ENCODE data around the gene CCNG1.
"Not testable (repeated sequence)": the region's sequence is repeated elsewhere in the genome, so short reads cannot be mapped to it uniquely, and the experiment has no call there.

Gene CCNG1

GRCh38 chr5:163437309-163438182 is at the start of gene CCNG1:
CCNG1 (plus strand) TSS chr5:163437595; CDS start chr5:163439257, 1,662 bp downstream.
- DNase-seq: peak; percentile 92

GRCh38 chr5:163395792-163396191 is 41.6 kb upstream of the CCNG1 start:
- Mint-ChIP-seq H3K4me3 (no peak overlapping the region), H3K36me3 (no peaks in the 10 kb centered on the region)

More at GRCh38 chr5:163437309-163438182, at the start of gene CCNG1:
- peak within 1 kb of the TSS; percentile 88 for H3K27ac Mint-ChIP-seq
- peaks cover 8 to 27% of the 10 kb centered on the region in 2 donors for H3K4me1 Mint-ChIP-seq
- ATAC-seq (replicated peaks): peak; percentile 97
- H3K4me3 Mint-ChIP-seq: peak within 1 kb of the TSS; percentile 89 to 92
- no peaks in the 10 kb centered on the region for H3K27me3 Mint-ChIP-seq
- no peaks in the 10 kb centered on the region for H3K9me3 Mint-ChIP-seq
- H3K36me3 Mint-ChIP-seq: peaks cover 2 to 15% of the 10 kb centered on the region in 2 donors

GRCh38 chr5:163396818-163397340 is 40.5 kb upstream of the CCNG1 start:
- not testable (repeated sequence) for H3K4me1 Mint-ChIP-seq; ATAC-seq (replicated peaks); H3K4me3 Mint-ChIP-seq; DNase-seq; H3K36me3 Mint-ChIP-seq; H3K9me3 Mint-ChIP-seq; H3K27ac Mint-ChIP-seq
- H3K27me3 Mint-ChIP-seq: peaks cover 29 to 45% of the 10 kb centered on the region in 2 donors

More at GRCh38 chr5:163395792-163396191, 41.6 kb upstream of the CCNG1 start:
- Mint-ChIP-seq H3K27ac (no peak overlapping the region), H3K4me1 (peaks cover 2 to 6% of the 10 kb centered on the region in 2 donors), H3K27me3 (peaks cover 33 to 55% of the 10 kb centered on the region in 2 donors), H3K9me3 (peaks cover 6 to 11% of the 10 kb centered on the region in 2 donors)
- no peak for ATAC-seq (replicated peaks)
- DNase-seq: no peak

- Mint-ChIP-seq H3K4me3 (no peak overlapping the region), H3K27me3 (peaks cover 28 to 41% of the 10 kb centered on the region in 2 donors), H3K27ac (no peak overlapping the region), H3K36me3 (no peaks in the 10 kb centered on the region), H3K9me3 (peaks cover 6 to 8% of the 10 kb centered on the region in 2 donors), H3K4me1 (peaks cover 2 to 6% of the 10 kb centered on the region in 2 donors)
- DNase-seq: no peak
- ATAC-seq (replicated peaks): no peak
These were observed 40.0 kb upstream of the CCNG1 start for GRCh38 chr5:163397354-163397753.

- Mint-ChIP-seq H3K27ac (no peak overlapping the region), H3K36me3 (no peaks in the 10 kb centered on the region), H3K4me3 (no peak overlapping the region), H3K9me3 (no peaks in the 10 kb centered on the region), H3K4me1 (peaks cover 2 to 6% of the 10 kb centered on the region in 2 donors), H3K27me3 (peaks cover 11 to 21% of the 10 kb centered on the region in 2 donors)
- ATAC-seq (replicated peaks) (no peak), DNase-seq (no peak)
These were observed 37.5 kb upstream of the CCNG1 start for GRCh38 chr5:163399923-163400322.

- Mint-ChIP-seq H3K27ac (no peak overlapping the region), H3K27me3 (peaks cover 10 to 16% of the 10 kb centered on the region in 2 donors), H3K4me3 (no peak overlapping the region), H3K4me1 (peaks cover 2 to 6% of the 10 kb centered on the region in 2 donors), H3K9me3 (no peaks in the 10 kb centered on the region), H3K36me3 (no peaks in the 10 kb centered on the region)
- ATAC-seq (replicated peaks): no peak
- DNase-seq: no peak
These were observed 36.1 kb upstream of the CCNG1 start for GRCh38 chr5:163401271-163401670.

GRCh38 chr5:163402007-163402406 is 35.4 kb upstream of the CCNG1 start:
- Mint-ChIP-seq H3K27ac (no peak overlapping the region), H3K4me3 (no peak overlapping the region), H3K4me1 (peaks cover 1 to 3% of the 10 kb centered on the region in 2 donors), H3K27me3 (peaks cover 10 to 16% of the 10 kb centered on the region in 2 donors), H3K36me3 (no peaks in the 10 kb centered on the region), H3K9me3 (no peaks in the 10 kb centered on the region)
- DNase-seq (no peak), ATAC-seq (replicated peaks) (no peak)

- Mint-ChIP-seq H3K4me3 (no peak overlapping the region), H3K27me3 (peaks cover 7 to 9% of the 10 kb centered on the region in 2 donors), H3K36me3 (no peaks in the 10 kb centered on the region), H3K4me1 (peaks cover 2 to 9% of the 10 kb centered on the region in 2 donors), H3K27ac (no peak overlapping the region), H3K9me3 (no peaks in the 10 kb centered on the region)
- ATAC-seq (replicated peaks) (no peak), DNase-seq (no peak)
These were observed 32.8 kb upstream of the CCNG1 start for GRCh38 chr5:163404364-163405173.

GRCh38 chr5:163407034-163407655 is 30.2 kb upstream of the CCNG1 start:
- no peak overlapping the region for H3K4me3 Mint-ChIP-seq
- DNase-seq (no peak), ATAC-seq (replicated peaks) (peak in 1 of 2 donors; percentile 54)
- H3K9me3 Mint-ChIP-seq: no peaks in the 10 kb centered on the region
- H3K27ac Mint-ChIP-seq: no peak overlapping the region
- no peaks in the 10 kb centered on the region for H3K36me3 Mint-ChIP-seq
- peaks cover 2 to 9% of the 10 kb centered on the region in 2 donors for H3K4me1 Mint-ChIP-seq
- peaks cover 6 to 8% of the 10 kb centered on the region in 2 donors for H3K27me3 Mint-ChIP-seq

- peak; percentile 31 for DNase-seq
- peaks cover 2 to 9% of the 10 kb centered on the region in 2 donors for H3K4me1 Mint-ChIP-seq
- ATAC-seq (replicated peaks): peak; percentile 91
- no peaks in the 10 kb centered on the region for H3K36me3 Mint-ChIP-seq
- H3K27ac Mint-ChIP-seq: no peak overlapping the region
- peaks cover 10 to 14% of the 10 kb centered on the region in 2 donors for H3K27me3 Mint-ChIP-seq
- H3K9me3 Mint-ChIP-seq: no peaks in the 10 kb centered on the region
- H3K4me3 Mint-ChIP-seq: peak overlapping the region in 1 of 2 donors; percentile 42
These were observed 29.0 kb upstream of the CCNG1 start for GRCh38 chr5:163408311-163408923.

GRCh38 chr5:163409384-163409783 is 28.0 kb upstream of the CCNG1 start:
- Mint-ChIP-seq H3K27ac (no peak overlapping the region), H3K27me3 (peaks cover 19 to 24% of the 10 kb centered on the region in 2 donors), H3K4me3 (no peak overlapping the region), H3K4me1 (peaks cover 2 to 9% of the 10 kb centered on the region in 2 donors), H3K9me3 (no peaks in the 10 kb centered on the region), H3K36me3 (no peaks in the 10 kb centered on the region)
- DNase-seq: no peak
- no peak for ATAC-seq (replicated peaks)

GRCh38 chr5:163410505-163410904 is 26.9 kb upstream of the CCNG1 start:
- H3K27me3 Mint-ChIP-seq: peaks cover 26 to 33% of the 10 kb centered on the region in 2 donors
- DNase-seq (no peak), ATAC-seq (replicated peaks) (no peak)
- peaks cover 2 to 9% of the 10 kb centered on the region in 2 donors for H3K4me1 Mint-ChIP-seq
- H3K9me3 Mint-ChIP-seq: no peaks in the 10 kb centered on the region
- H3K27ac Mint-ChIP-seq: no peak overlapping the region
- H3K36me3 Mint-ChIP-seq: no peaks in the 10 kb centered on the region
- H3K4me3 Mint-ChIP-seq: no peak overlapping the region

- H3K9me3 Mint-ChIP-seq; ATAC-seq (replicated peaks); H3K4me3 Mint-ChIP-seq; H3K4me1 Mint-ChIP-seq; H3K36me3 Mint-ChIP-seq; DNase-seq; H3K27ac Mint-ChIP-seq: not testable (repeated sequence)
- H3K27me3 Mint-ChIP-seq: peaks cover 23 to 42% of the 10 kb centered on the region in 2 donors
These were observed 21.7 kb upstream of the CCNG1 start for GRCh38 chr5:163415673-163416072.
